PC-9 (cell line): ENCODE results near the gene CDH15. TPM values are rescaled to one million over a fixed set of nuclear protein-coding genes. Genes with fewer than 3 reads are reported as not detected.

Source experiments
- BruUV-seq: library from RNA; stranded (reverse); fragments of 400-500 nt; replicated peaks from 2 replicates; lab custom pipeline; 2021; lab: Mats Ljungman, UMichigan
- CTCF ChIA-PET: fragments of 300-600 bp; sonication (Branson Sonifier 250); formaldehyde crosslinking; loops from one replicate; lab custom pipeline; 2022; ENCODE audit warnings: antibody characterized with exemption; lab: Charles Lee
- POLR2A ChIA-PET: fragments of 300-600 bp; sonication (Branson Sonifier 250); formaldehyde crosslinking; loops from one replicate; lab custom pipeline; 2022; ENCODE audit warnings: antibody characterized with exemption; ENCODE audit not compliant: unreplicated experiment; lab: Charles Lee
- DNase-seq, 2 experiments: peaks; one replicate each; pipeline versions ENCODE4 v3.0.0 to v3.0.0-alpha.2; 2015 to 2022; ENCODE audit warnings: mixed read lengths in 1 of 2
- H2AFZ ChIP-seq: fragments of 200-600 bp; sonication (generic); 2 replicates; pipeline ENCODE4 v1.8.1; 2017; ENCODE audit warnings: antibody characterized with exemption
- H3F3A ChIP-seq: fragments of 200-600 bp; sonication (generic); 2 replicates; pipeline ENCODE4 v1.8.1; 2017; ENCODE audit warnings: antibody characterized with exemption, mild to moderate bottlenecking, low read depth; ENCODE audit not compliant: insufficient read depth
- H3K27ac ChIP-seq: fragments of 200-600 bp; sonication (generic); 2 replicates; pipeline ENCODE4 v1.6.1; 2016; ENCODE audit warnings: mixed run types
- H3K27me3 ChIP-seq: fragments of 200-600 bp; sonication (generic); 2 replicates; pipeline ENCODE4 v1.6.1; 2016; ENCODE audit warnings: low read depth, mixed run types; ENCODE audit not compliant: insufficient read depth
- H3K36me3 ChIP-seq: fragments of 200-600 bp; sonication (generic); 2 replicates; pipeline ENCODE4 v1.6.1; 2016; ENCODE audit warnings: low read depth, mixed run types
- H3K4me1 ChIP-seq: fragments of 200-600 bp; sonication (generic); replicated peaks from 2 replicates; pipeline ENCODE4 v1.6.1; 2016; ENCODE audit warnings: mixed run types; ENCODE audit not compliant: insufficient read depth
- H3K4me2 ChIP-seq: fragments of 200-600 bp; sonication (generic); 2 replicates; pipeline ENCODE4 v1.6.1; 2017; ENCODE audit warnings: mixed run types
- H3K4me3 ChIP-seq: fragments of 200-600 bp; sonication (generic); 2 replicates; pipeline ENCODE4 v1.6.1; 2016; ENCODE audit warnings: mixed run types
- H3K79me2 ChIP-seq: fragments of 200-600 bp; sonication (generic); 2 replicates; pipeline ENCODE4 v1.6.1; 2017; ENCODE audit warnings: low read depth, mixed run types
- H3K9me2 ChIP-seq: fragments of 200-600 bp; sonication (generic); 2 replicates; pipeline ENCODE4 v1.8.1; 2017; ENCODE audit warnings: mild to moderate bottlenecking; ENCODE audit not compliant: insufficient read depth
- H3K9me3 ChIP-seq: fragments of 200-600 bp; sonication (generic); 2 replicates; pipeline ENCODE4 v1.8.1; 2016; ENCODE audit warnings: low read depth; ENCODE audit not compliant: insufficient read depth
- H4K20me1 ChIP-seq: fragments of 200-600 bp; sonication (generic); 2 replicates; pipeline ENCODE4 v1.8.1; 2017; ENCODE audit not compliant: insufficient read depth
- CTCF ChIP-seq: fragments of 200-600 bp; sonication (generic); conservative IDR thresholded peaks from 2 replicates; pipeline ENCODE4 v1.6.1; 2017; ENCODE audit warnings: mixed run types, antibody characterized with exemption, mild to moderate bottlenecking, moderate library complexity
- EZH2 ChIP-seq: fragments of 200-600 bp; sonication (generic); IDR thresholded peaks from 2 replicates; pipeline ENCODE4 v1.8.0; 2017; ENCODE audit warnings: antibody characterized with exemption, low read depth
- intact Hi-C: fragments of 100-400 bp; cut with micrococcal nuclease; formaldehyde crosslinking; loops from one replicate; pipeline ENCODE4 v1.10.0; 2022; ENCODE audit not compliant: unreplicated experiment
- total RNA-seq: library from RNA; stranded (reverse); gene quantifications from 2 replicates; pipeline ENCODE4 v1.2.3, GENCODE V29; 2021

Gene CDH15
- total RNA-seq, 1 experiment from 2014 or later, result not detected

- H3F3A ChIP-seq, result peaks cover 10% of the 10 kb centered on the region
- no TSS peak for BruUV-seq
- intact Hi-C loops, result no loop called here
- DNase-seq, result peak; percentile 48 to 95
- no peaks in the 10 kb centered on the region for H3K9me2 ChIP-seq
- CTCF ChIA-PET, result interaction anchor here (0.7 to 1.0 kb wide), 2 partner anchors 46 to 464 kb away, joined by 3 read pairs; no protein-coding TSS in a partner anchor
- H3K4me1 ChIP-seq, result peaks cover 10% of the 10 kb centered on the region; the same call in 1 of the 2 replicates
- no peaks in the 10 kb centered on the region for H3K36me3 ChIP-seq
- peak overlapping the region; percentile 51; the same call in 1 of the 2 replicates for H3K4me3 ChIP-seq
- H3K4me2 ChIP-seq, result peak overlapping the region; percentile 73
- peaks cover 10% of the 10 kb centered on the region for H3K27me3 ChIP-seq
- no peaks in the 10 kb centered on the region for H3K9me3 ChIP-seq
- H4K20me1 ChIP-seq, result no peaks in the 10 kb centered on the region
- no peaks in the 10 kb centered on the region for H3K79me2 ChIP-seq
- no peak for TF ChIP-seq EZH2
- no peak for TF ChIP-seq CTCF
- no peak overlapping the region for H3K27ac ChIP-seq
- POLR2A ChIA-PET, result interaction anchor here (0.6 kb wide), 2 partner anchors 9 to 46 kb away, joined by 4 read pairs; no protein-coding TSS in a partner anchor
- H2AFZ ChIP-seq, result no peak overlapping the region
Observed at GRCh38 chr16:89201439-89202377, 30.2 kb downstream of the CDH15 start.

GRCh38 chr16:89202422-89203215 is 31.1 kb downstream of the CDH15 start:
- H3K9me3 ChIP-seq, result no peaks in the 10 kb centered on the region
- intact Hi-C loops, result no loop called here
- peak overlapping the region; percentile 51; the same call in 1 of the 2 replicates for H3K4me3 ChIP-seq
- H2AFZ ChIP-seq, result no peak overlapping the region
- H3K27me3 ChIP-seq, result peaks cover 10% of the 10 kb centered on the region
- H3K4me2 ChIP-seq, result peak overlapping the region; percentile 70
- no peaks in the 10 kb centered on the region for H3K79me2 ChIP-seq
- ChIA-PET CTCF (interaction anchor here (0.7 kb wide), 1 partner anchor 45 kb away, joined by 3 read pairs; no protein-coding TSS in a partner anchor), POLR2A (interaction anchor here (0.6 kb wide), 1 partner anchor 8 kb away, joined by 4 read pairs; no protein-coding TSS in a partner anchor)
- peaks cover 10% of the 10 kb centered on the region for H3F3A ChIP-seq
- H4K20me1 ChIP-seq, result no peaks in the 10 kb centered on the region
- H3K36me3 ChIP-seq, result no peaks in the 10 kb centered on the region
- H3K4me1 ChIP-seq, result peaks cover 10% of the 10 kb centered on the region; the same call in 1 of the 2 replicates
- no peak for DNase-seq
- TF ChIP-seq CTCF (no peak), EZH2 (no peak)
- no peaks in the 10 kb centered on the region for H3K9me2 ChIP-seq
- BruUV-seq, result TSS peak; percentile 55
- no peak overlapping the region for H3K27ac ChIP-seq

- H3K9me2 ChIP-seq, result no peaks in the 10 kb centered on the region
- no peaks in the 10 kb centered on the region for H3K27me3 ChIP-seq
- intact Hi-C loops, result no loop called here
- BruUV-seq, result no TSS peak
- H4K20me1 ChIP-seq, result no peaks in the 10 kb centered on the region
- no peak overlapping the region for H3K4me3 ChIP-seq
- peaks cover 6% of the 10 kb centered on the region for H3F3A ChIP-seq
- H3K4me2 ChIP-seq, result no peak overlapping the region
- H3K36me3 ChIP-seq, result no peaks in the 10 kb centered on the region
- H3K9me3 ChIP-seq, result no peaks in the 10 kb centered on the region
- no peak overlapping the region for H2AFZ ChIP-seq
- H3K27ac ChIP-seq, result no peak overlapping the region
- no peak for DNase-seq
- TF ChIP-seq CTCF, result no peak
- no peak for TF ChIP-seq EZH2
- ChIA-PET POLR2A (no interaction called here), CTCF (no interaction called here)
- H3K4me1 ChIP-seq, result peaks cover 4% of the 10 kb centered on the region; the same call in 1 of the 2 replicates
- no peaks in the 10 kb centered on the region for H3K79me2 ChIP-seq
Observed at GRCh38 chr16:89207993-89208392, 36.4 kb downstream of the CDH15 start.
